ENCODE measurements around the gene PPP1R13B. TPM values are rescaled to one million over a fixed set of nuclear protein-coding genes. Genes with fewer than 3 reads are reported as not detected.
"Not testable (repeated sequence)": the region's sequence is repeated elsewhere in the genome, so short reads cannot be mapped to it uniquely, and the experiment has no call there.

The PPP1R13B gene, protein sequence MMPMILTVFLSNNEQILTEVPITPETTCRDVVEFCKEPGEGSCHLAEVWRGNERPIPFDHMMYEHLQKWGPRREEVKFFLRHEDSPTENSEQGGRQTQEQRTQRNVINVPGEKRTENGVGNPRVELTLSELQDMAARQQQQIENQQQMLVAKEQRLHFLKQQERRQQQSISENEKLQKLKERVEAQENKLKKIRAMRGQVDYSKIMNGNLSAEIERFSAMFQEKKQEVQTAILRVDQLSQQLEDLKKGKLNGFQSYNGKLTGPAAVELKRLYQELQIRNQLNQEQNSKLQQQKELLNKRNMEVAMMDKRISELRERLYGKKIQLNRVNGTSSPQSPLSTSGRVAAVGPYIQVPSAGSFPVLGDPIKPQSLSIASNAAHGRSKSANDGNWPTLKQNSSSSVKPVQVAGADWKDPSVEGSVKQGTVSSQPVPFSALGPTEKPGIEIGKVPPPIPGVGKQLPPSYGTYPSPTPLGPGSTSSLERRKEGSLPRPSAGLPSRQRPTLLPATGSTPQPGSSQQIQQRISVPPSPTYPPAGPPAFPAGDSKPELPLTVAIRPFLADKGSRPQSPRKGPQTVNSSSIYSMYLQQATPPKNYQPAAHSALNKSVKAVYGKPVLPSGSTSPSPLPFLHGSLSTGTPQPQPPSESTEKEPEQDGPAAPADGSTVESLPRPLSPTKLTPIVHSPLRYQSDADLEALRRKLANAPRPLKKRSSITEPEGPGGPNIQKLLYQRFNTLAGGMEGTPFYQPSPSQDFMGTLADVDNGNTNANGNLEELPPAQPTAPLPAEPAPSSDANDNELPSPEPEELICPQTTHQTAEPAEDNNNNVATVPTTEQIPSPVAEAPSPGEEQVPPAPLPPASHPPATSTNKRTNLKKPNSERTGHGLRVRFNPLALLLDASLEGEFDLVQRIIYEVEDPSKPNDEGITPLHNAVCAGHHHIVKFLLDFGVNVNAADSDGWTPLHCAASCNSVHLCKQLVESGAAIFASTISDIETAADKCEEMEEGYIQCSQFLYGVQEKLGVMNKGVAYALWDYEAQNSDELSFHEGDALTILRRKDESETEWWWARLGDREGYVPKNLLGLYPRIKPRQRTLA
- total RNA-seq, result 107 TPM
- long read RNA-seq, full-length matches to known transcripts, result 5 of 39 reads
- long read RNA-seq, partial matches to known transcripts, result 22 of 39 reads
- long read RNA-seq, other reads (novel, unspliced or antisense), result 12 of 39 reads

DNA sequence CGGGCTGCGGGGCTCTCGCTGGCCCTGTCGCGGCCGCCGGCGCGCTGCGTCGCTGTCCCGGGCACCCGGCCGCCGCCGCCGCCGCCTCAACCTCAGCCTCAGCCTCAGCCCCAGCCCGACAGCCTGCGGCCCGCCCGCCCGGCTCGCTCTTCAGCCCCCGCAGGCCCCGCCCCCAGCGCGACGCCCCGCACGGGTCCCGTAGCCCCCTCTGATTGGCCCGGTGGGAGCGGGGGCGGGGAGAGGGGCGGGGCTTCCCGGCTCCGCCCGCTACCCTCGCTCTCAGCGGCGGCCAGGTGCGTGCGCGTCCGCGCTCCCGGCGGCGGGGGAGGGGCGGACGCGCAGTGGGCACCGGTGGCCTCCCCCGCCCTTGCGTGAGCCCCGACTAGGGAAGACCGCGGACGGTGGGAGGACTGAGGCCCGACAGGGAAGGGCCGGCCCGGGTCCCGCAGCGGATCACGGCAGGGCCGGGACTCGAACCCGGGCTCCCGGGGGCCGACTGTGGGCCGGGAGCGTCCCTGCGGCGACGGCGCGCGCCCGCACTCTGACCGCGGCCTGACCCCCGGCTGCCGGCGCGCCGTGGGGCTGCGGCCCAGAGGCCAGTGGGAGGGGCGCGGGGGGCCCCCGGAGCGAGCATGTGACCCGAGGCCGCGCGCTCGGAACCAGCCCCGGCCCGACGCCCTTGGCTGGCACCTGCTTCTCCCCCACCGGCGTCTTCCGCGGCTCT is at the start of gene PPP1R13B:
Gene PPP1R13B, minus strand, starts transcription at position 125 of the 724 bp plus-strand sequence. CDS start 268 bp downstream, outside the sequence.
- DNase-seq (peak; percentile 96), ATAC-seq (ENCODE audit: poor library complexity) (peak; percentile 94)
- intact Hi-C loops (cut with DNase I), result loop anchor here (5.0 kb wide), 1 partner anchor 40 kb away; no protein-coding TSS in a partner anchor

DNA sequence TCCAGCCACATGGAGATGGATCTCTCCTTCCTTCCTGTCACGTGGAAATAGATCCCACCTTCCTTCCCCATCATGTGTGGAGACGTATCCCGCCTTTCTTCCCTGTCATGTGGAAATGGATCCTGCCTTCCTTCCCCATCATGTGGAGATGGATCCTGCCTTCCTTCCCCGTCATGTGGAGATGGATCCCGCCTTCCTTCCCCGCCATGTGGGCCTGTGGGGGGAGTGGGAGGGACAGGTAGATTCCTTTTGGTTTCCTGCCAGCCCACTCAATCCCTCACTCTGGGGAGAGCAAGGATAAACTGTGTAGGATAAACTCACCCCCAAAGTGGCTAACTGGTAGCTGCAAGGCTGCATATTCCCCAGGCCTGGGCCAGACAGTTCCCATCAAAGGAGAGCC is 49.2 kb upstream of the PPP1R13B start:
- DNase-seq, result no peak

DNA sequence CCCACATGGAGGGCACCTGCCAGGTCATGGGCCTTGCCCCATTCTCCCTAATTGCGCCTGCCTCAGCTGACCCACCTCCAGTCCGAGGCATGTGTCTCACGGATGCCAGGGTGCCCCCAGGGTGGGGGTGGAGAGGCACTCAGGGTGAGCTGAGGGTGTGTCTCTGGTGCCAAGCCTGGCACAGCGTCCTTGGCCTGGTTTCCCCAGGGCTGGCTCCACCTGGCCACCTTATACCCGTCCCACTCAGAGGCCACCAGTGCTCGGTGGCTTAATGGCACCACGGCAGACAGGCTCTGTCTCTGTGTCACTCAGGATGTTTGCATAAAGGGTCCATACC is 47.3 kb upstream of the PPP1R13B start:
- intact Hi-C loops (cut with DNase I), result no loop called here
- peak; percentile 8 for ATAC-seq (ENCODE audit: poor library complexity)
- no peak for DNase-seq

More for the DNA sequence above, 49.2 kb upstream of the PPP1R13B start:
- no peak for ATAC-seq (ENCODE audit: poor library complexity)
- intact Hi-C loops (cut with DNase I), result no loop called here

DNA sequence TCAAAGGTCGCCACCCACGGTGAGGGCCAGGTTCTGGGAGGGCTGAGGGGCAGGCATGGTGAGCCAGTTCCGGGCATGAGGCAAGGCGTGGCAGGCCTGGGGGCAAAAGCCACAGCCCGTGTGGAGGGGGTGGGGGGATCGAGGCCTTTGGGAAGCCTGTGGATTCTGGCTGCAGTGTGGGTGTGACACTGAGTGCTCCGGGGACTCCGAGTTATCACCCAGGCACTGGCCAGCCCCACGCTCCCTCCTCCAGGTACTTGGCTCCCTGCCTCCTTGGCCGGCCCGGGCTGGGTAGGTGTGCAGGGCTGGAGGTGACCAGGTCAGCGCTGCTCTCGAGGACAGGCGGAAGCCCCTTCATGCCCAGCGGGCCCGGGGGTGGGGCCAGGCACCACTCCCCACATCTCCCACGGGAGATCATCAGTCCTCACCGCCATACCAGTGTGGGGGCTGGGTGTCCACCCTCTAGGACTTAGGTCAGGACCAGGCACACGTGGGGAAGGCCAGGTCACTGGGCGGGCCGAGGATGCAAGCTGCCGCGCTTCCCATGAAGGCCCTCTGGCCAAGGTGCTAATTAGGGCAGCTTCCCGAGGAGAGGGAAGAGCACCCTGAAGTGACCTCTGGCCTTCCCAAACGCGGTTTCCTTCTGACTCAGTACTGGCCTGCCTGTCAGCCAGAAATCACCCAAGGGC is 46.8 kb upstream of the PPP1R13B start:
- ATAC-seq (ENCODE audit: poor library complexity) (peak; percentile 4), DNase-seq (no peak)
- intact Hi-C loops (cut with DNase I), result no loop called here

DNA sequence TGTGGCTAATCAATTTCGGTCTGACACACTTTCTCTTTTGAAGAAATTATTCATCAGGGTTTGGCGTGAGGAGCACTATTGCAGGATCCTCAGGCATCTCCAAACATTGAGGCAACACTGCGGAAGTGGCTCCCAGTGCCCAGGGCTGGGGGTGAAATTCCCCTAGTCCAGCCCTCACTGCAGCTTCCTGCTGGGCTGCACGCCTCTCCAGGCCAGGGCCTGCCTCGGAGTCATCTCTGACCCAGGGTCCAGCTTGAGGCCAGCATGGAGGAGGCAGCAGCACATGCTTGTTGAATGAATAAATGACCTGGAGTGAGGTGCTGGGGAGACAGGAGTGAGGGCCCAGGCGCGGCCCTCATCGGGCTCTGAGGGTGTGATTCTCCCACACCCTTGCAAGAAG is 44.9 kb upstream of the PPP1R13B start:
- no peak for DNase-seq
- ATAC-seq (ENCODE audit: poor library complexity), result no peak
- intact Hi-C loops (cut with DNase I), result no loop called here

DNA sequence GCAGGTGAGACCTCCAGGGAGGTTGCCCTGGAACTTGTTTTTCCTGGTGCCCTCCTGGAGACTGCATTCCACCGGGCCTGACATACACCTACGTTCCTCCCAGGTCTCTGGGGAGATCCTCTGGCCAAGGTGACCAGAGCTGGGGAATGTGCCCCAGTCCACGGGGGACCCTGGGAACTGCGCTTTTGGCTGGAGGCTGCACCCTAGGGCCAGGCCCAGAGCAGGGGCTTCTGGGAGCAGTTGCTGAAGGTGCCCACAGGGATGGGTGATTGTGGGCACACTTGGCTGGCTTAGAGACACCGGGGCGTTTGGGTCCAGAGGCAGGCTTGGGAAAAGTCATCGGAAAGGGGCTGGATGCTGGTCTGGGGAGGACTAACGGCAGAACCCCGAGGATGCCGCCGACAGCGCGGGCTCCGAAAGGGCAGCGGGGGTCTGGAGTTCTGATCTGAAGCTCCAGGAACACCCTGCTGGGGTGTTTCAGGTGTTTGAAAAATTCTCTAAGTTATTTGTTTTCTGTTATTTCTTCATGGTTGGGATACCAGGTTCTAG is 44.4 kb upstream of the PPP1R13B start:
- no peak for ATAC-seq (ENCODE audit: poor library complexity)
- intact Hi-C loops (cut with DNase I), result no loop called here
- DNase-seq, result no peak

DNA sequence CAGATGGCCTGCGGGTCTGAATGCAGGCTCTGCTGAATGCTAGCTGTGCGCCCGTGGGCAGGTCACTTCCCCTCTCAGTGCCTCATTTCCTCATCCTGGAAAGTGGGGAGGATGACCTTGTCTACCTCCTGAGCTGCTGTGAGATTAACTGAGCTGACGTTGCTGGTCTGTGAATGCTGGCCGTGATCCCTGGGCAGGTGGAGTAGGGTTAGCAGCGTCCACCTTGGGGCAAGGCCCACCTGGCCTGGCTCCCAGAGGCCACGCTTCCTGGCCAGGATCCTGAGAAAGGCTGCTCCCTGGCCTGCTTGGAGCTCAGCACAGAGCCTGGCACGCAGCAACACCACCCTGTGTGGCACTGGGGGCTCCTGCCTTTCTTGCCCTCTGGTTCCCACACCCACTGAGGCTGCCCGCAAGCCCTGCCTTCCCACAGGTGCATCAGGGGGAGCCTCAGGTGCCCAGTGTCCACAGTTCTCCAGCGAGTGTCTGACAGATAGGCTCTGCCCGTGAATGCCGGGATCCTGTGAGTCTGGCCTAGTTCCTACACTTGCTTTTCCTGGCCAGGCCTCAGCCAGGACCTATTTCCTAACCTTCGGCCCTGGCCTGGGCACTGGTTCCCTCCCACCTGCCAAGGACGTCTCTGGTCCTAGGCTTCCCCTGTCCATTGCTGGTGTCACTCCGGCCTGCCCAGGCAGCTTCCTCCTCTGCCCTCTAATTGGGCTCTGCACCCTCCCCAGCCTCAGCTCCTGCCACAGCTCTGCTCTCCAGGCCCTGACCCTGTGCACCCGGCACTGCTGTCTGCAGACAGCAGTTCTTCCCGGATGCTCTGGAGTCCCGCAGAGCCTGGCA is 43.7 kb upstream of the PPP1R13B start:
- intact Hi-C loops (cut with DNase I), result no loop called here
- DNase-seq (no peak), ATAC-seq (ENCODE audit: poor library complexity) (peak; percentile 22)

DNA sequence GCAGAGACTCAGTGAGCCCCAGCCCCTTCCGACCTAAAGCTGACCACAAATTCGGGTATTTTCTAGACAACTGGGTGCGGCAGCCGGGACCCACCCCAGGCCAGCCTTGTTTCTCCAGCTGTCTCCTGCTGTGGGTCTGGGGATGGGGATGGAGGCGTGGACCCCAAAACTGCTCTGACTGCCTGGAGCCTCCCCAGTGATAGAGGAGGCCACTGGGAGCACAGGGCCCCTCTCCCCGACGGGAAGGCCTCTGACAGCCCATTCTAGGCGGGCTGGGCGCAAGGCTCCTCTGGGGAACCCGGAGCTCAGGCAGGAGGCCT is 42.6 kb upstream of the PPP1R13B start:
- DNase-seq (no peak), ATAC-seq (ENCODE audit: poor library complexity) (no peak)
- intact Hi-C loops (cut with DNase I), result no loop called here

DNA sequence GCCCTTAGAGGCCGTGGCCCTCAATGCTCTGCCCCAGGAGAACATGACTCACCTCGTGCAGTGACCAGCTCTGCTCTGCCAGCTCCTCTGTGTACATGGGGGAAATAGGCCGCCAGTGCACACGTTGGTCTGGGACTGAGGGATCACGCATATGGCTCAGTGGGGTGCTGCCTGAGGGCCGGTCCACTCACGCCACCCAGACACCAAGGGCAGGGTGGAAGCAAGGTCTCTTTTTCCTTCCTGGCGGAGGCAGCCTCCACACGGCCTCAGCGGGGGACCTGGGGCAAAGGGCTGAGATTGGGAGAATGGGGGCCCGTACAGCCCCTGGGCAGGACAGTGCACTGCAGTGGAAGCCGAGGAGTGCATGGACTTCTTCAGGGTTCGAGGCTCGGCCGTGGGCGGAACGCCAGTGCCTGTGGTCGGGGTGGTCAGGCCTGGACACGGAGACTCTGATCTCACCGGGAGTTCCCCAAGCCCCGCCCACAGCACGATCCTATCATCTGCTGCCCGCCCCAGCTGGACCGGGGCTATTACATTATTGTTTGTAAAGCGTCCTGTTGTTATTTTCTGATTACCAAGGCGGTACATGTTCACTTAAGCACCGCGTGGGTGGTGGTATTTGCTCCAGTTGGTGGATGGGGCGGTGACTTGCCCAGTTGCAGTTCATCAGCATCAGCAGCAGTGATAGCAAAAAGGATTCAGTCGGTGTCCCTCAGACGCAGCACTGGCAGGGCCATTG is 42.1 kb upstream of the PPP1R13B start:
- ATAC-seq (ENCODE audit: poor library complexity) (peak; percentile 20), DNase-seq (no peak)
- intact Hi-C loops (cut with DNase I), result no loop called here

DNA sequence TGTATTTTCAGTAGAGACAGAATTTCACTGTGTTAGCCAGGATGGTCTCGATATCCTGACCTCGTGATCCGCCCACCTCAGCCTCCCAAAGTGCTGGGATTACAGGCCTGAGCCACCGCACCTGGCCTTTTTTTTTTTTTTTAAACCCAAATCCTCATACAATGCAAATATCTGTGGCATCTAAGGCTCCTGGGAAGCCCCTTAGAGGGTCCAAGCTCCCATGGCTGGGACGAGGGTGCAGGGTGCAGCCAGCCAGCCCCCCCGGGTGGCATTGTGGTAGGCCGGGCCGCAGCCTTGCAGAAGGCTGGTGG is 41.6 kb upstream of the PPP1R13B start:
- DNase-seq; intact Hi-C loops (cut with DNase I); ATAC-seq (ENCODE audit: poor library complexity): not testable (repeated sequence)

DNA sequence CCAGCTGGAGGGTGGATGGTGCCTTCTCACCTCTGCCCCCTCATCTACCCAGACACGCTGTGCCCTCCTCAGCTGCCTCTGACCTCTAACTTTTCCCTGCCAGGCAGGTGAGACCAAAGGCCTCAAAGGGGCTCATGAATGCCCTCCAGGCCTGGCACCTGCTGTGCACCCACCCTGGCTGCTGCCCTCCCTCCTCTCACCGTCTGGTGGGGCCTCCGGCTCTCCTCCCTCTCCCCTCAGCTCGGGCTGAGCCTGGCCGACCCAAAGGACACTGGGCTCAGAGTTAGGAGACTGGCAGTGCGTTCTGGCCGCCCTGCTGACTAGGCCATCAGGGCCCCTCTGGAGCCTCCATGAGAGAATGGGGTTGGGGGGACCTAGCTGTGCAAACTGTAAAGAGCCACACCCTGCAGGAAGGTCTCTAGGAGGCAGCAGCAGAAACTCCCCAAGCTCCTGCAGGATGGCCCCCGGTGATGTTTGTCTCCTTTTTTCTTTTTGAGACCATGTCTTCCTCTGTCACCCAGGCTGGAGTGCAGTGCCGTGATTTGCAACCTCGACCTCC is 40.3 kb upstream of the PPP1R13B start:
- no peak for DNase-seq
- intact Hi-C loops (cut with DNase I), result no loop called here
- no peak for ATAC-seq (ENCODE audit: poor library complexity)

DNA sequence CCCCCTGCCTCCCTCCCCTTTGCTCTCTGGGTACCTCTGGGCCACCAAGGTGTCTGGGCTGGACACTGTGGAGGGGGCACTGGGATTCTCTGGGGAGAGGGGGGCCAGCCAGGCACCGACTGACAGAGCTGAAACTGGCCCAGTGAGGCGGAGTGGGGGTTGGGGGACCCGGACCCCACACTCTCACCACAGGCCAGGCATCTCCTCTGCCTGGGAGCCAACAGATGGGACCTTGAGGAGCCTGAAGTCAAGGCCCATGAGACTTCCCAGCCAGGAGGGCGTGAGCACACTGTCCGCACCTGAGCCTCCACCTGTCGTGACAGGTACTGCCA is 39.8 kb upstream of the PPP1R13B start:
- ATAC-seq (ENCODE audit: poor library complexity) (no peak), DNase-seq (no peak)
- intact Hi-C loops (cut with DNase I), result no loop called here

DNA sequence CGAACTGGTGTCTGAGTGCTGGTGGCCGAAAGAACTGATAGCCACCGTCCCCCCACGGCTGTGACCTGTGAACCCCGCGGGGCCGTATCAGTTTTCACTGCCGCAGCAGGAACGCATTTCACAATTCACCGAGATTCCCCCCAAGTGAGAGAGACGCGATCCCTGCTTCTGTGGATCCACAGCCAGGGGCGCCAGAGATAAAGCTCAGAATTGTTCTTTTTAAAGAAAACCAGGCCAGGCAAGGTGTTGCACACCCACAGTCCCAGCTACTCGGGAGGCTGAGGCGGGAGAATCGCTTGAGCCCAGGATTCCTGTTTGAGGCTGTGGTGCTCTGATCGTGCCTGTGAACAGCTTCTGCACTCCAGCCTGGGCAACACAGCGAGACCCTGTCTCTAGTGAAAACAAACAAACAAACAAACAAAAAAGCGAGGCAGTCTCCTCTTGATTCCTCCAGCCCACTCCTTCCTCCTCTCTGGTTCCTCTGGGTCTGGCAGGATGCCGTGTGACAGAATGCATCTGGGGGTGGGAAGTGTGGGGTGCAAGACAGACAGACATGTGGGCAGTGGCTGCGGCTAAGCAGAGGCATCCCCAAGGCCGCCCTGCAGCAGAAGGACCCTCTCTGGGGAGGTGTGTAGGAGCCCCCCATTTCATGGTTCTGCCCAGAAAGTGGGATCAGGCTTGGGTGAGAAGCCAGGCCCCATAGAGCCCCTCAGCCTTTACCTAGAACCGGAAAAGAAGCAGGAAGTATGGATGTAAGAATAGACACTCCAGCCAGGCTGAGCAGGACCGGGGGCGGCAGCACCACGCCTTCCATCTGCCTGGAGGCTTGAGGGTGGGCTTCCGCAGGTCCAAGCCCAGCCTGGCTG is 39.2 kb upstream of the PPP1R13B start:
- no peak for DNase-seq
- intact Hi-C loops (cut with DNase I), result no loop called here
- no peak for ATAC-seq (ENCODE audit: poor library complexity)

DNA sequence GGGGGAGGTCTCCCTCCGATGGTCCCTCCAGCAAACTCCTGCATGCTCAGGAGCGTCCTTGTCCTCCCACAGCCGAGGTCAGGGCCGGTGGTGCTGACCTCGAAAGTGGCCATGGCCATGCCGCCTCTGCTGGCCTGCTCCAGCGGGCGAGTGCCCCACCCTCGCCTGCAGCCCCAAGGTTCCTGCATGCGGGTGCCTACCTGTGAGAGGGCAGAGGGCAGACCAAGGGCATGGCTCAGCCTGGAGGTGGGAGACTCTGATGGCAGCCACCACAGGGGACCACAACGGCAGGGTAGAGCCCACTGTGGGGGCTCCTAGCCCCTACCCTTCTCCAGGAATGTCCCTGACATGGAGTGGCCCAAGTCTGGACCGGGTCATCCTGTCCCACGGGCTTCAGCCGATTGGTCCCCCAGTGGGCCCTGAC is 38.1 kb upstream of the PPP1R13B start:
- DNase-seq (no peak), ATAC-seq (ENCODE audit: poor library complexity) (no peak)
- intact Hi-C loops (cut with DNase I), result no loop called here

DNA sequence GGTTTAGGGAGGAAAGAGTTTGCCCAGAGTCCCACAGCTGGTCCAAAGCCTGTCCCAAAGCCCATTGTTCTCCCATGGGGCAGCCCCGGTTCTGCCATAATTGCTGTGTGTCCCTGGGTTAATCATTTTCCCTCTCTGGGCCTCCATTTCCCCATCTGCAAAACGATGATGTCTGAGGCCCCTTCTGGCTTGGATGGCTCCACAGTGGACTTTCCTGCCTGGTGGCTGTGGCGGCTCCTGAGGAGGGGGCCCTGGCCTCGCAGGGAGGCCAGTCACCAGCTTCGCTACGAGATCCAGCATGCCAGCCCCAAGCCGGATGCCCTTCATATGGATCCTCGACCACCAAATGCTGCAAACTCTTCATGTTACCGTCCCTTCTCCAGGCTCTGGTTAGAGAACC is 37.5 kb upstream of the PPP1R13B start:
- no peak for DNase-seq
- intact Hi-C loops (cut with DNase I), result no loop called here
- no peak for ATAC-seq (ENCODE audit: poor library complexity)

DNA sequence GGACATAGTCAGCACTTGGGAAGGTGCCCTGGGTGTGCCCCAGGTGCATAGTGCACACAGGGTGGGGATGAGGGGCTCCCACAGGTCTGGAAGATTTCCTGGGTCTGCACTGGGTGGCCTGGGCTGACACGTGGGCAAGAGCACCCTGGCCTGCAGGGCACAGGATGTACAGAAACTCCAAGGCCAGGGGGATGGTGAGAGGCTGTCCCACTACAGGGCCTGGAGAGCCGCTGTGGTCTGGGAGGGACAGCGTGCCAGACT is 35.8 kb upstream of the PPP1R13B start:
- ATAC-seq (ENCODE audit: poor library complexity), result no peak
- intact Hi-C loops (cut with DNase I), result no loop called here
- no peak for DNase-seq
